ENCODE measurements around the gene QPRT.
A peak's percentile ranks its signal among the peaks of the same experiment; 100 is the strongest.

The QPRT gene

GRCh38 chr16:29743475-29743826 is 64.5 kb downstream of the QPRT start:
- Histone ChIP-seq H4K20me1 (ENCODE audit: insufficient read depth, low read length) (no peaks in the 10 kb centered on the region), H3K27ac (ENCODE audit: low read length) (no peak overlapping the region), H2AFZ (ENCODE audit: low read length) (no peak overlapping the region), H3K4me1 (ENCODE audit: low read length) (peaks cover 34% of the 10 kb centered on the region), H3K4me3 (ENCODE audit: low read length) (no peak overlapping the region), H3F3A (ENCODE audit: insufficient read depth, low read length) (peaks cover 12% of the 10 kb centered on the region), H3K36me3 (replicated peaks; ENCODE audit: insufficient read depth, low read length) (no peaks in the 10 kb centered on the region), H3K9me2 (replicated peaks; ENCODE audit: insufficient read depth, low read length) (no peaks in the 10 kb centered on the region), H3K79me2 (ENCODE audit: low read length) (peaks cover 20% of the 10 kb centered on the region), H3K9ac (ENCODE audit: low read length) (no peak overlapping the region), H3K27me3 (replicated peaks; ENCODE audit: insufficient read depth, low read length) (no peaks in the 10 kb centered on the region), H3K9me3 (replicated peaks; ENCODE audit: insufficient read depth, low read length) (no peaks in the 10 kb centered on the region), H3K4me2 (ENCODE audit: low read depth, low read length) (no peak overlapping the region)
- DNase-seq, result no peak
- no peak for TF ChIP-seq EZH2 (optimal IDR thresholded peaks at IDR 0.05; ENCODE audit: low read depth, low read length)
- TF ChIP-seq, protein P1, sequence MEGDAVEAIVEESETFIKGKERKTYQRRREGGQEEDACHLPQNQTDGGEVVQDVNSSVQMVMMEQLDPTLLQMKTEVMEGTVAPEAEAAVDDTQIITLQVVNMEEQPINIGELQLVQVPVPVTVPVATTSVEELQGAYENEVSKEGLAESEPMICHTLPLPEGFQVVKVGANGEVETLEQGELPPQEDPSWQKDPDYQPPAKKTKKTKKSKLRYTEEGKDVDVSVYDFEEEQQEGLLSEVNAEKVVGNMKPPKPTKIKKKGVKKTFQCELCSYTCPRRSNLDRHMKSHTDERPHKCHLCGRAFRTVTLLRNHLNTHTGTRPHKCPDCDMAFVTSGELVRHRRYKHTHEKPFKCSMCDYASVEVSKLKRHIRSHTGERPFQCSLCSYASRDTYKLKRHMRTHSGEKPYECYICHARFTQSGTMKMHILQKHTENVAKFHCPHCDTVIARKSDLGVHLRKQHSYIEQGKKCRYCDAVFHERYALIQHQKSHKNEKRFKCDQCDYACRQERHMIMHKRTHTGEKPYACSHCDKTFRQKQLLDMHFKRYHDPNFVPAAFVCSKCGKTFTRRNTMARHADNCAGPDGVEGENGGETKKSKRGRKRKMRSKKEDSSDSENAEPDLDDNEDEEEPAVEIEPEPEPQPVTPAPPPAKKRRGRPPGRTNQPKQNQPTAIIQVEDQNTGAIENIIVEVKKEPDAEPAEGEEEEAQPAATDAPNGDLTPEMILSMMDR (IDR thresholded peaks at IDR 0.05; ENCODE audit: low read length), result no peak
- TF ChIP-seq EZH2phosphoT487 (IDR thresholded peaks at IDR 0.05; ENCODE audit: low read length), result no peak

DNA sequence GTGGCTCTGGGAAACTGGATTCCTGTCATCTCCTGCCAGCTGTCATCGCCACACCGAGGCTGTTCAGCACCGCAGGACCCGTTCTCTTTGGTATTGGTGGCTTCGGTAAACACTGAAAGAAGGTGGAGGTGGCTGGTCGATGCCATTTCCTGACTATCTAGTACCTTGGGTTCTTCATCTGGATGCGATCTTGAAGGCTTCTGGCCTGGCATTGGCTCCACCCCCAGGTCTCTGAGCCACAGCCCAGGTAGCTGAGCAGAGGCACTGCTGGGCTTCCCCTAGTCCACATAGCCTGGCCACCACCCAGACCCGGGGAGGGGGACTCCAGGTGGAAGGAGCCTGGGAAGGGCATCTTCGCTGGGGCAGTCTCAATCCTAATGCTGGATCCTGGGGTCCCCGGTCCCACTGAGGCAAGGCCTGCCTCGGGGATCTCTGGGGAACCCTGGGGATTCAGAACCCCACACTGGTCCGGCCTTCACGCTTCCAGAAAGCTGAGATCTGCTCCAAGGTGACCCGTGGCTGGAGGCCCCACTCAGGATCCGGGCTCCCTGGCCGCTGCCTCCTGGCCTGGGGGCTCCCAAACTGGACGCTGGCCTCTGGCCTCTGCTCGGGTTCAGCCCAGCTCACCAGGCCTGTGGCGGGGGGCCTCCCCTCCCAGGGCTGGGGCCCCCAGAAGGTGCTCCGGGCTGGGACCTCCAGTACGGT is 65.0 kb downstream of the QPRT start:
- TF ChIP-seq, protein P1 (IDR thresholded peaks at IDR 0.05; ENCODE audit: low read length), result no peak

DNA sequence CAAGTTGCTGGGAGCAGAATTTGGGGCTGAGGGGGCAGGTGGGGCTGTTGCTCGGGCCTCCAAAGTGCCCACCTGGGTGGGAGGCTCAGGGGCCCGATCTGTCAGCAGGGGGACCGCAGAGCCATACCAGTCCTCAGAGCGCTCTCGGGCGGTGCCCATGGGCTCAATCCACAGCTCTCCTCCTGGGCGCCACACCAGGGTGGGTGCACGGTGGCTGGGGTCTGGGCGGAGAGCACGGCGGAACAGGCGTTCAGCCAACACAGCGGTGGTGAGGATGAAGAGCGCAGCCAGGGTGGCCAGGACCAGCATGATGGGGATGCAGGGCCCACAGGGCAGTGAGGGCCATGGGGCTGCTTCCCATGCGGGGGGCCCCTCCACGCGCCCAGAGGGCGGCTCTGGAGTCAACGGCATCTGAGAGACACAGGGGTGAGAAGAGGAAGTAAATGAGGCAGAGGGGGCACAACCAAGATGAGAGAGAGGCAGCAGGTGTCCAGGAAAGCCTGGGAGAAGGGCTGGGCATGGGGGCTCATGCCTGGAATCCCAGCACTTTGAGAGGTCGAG is 65.6 kb downstream of the QPRT start:
- Histone ChIP-seq H3K9me3 (replicated peaks; ENCODE audit: insufficient read depth, low read length) (no peaks in the 10 kb centered on the region), H4K20me1 (ENCODE audit: insufficient read depth, low read length) (no peaks in the 10 kb centered on the region), H3K9ac (ENCODE audit: low read length) (no peak overlapping the region; the same call in 1 of the 2 replicates), H2AFZ (ENCODE audit: low read length) (no peak overlapping the region), H3K27me3 (replicated peaks; ENCODE audit: insufficient read depth, low read length) (no peaks in the 10 kb centered on the region), H3K36me3 (replicated peaks; ENCODE audit: insufficient read depth, low read length) (no peaks in the 10 kb centered on the region), H3K9me2 (replicated peaks; ENCODE audit: insufficient read depth, low read length) (no peaks in the 10 kb centered on the region), H3K27ac (ENCODE audit: low read length) (peak overlapping the region; percentile 10; the same call in 1 of the 2 replicates), H3K4me1 (ENCODE audit: low read length) (peaks cover 25% of the 10 kb centered on the region), H3K79me2 (ENCODE audit: low read length) (peaks cover 20% of the 10 kb centered on the region), H3K4me3 (ENCODE audit: low read length) (peak overlapping the region; percentile 79), H3K4me2 (ENCODE audit: low read depth, low read length) (peak overlapping the region; percentile 76; the same call in 1 of the 2 replicates), H3F3A (ENCODE audit: insufficient read depth, low read length) (0 out of 2 replicates have a peak, but pooled peaks cover 5% of the 10 kb centered on the region)
- no peak for DNase-seq
- TF ChIP-seq, protein P1 (IDR thresholded peaks at IDR 0.05; ENCODE audit: low read length), result no peak
- no peak for TF ChIP-seq EZH2phosphoT487 (IDR thresholded peaks at IDR 0.05; ENCODE audit: low read length)

More for the DNA sequence above, 65.0 kb downstream of the QPRT start:
- Histone ChIP-seq H3K27me3 (replicated peaks; ENCODE audit: insufficient read depth, low read length) (no peaks in the 10 kb centered on the region), H3F3A (ENCODE audit: insufficient read depth, low read length) (peaks cover 7% of the 10 kb centered on the region), H3K79me2 (ENCODE audit: low read length) (peaks cover 20% of the 10 kb centered on the region), H3K4me3 (ENCODE audit: low read length) (no peak overlapping the region), H3K27ac (ENCODE audit: low read length) (no peak overlapping the region; the same call in 1 of the 2 replicates), H4K20me1 (ENCODE audit: insufficient read depth, low read length) (no peaks in the 10 kb centered on the region), H2AFZ (ENCODE audit: low read length) (no peak overlapping the region), H3K4me2 (ENCODE audit: low read depth, low read length) (no peak overlapping the region), H3K9me2 (replicated peaks; ENCODE audit: insufficient read depth, low read length) (no peaks in the 10 kb centered on the region), H3K36me3 (replicated peaks; ENCODE audit: insufficient read depth, low read length) (no peaks in the 10 kb centered on the region), H3K9me3 (replicated peaks; ENCODE audit: insufficient read depth, low read length) (no peaks in the 10 kb centered on the region), H3K9ac (ENCODE audit: low read length) (no peak overlapping the region), H3K4me1 (ENCODE audit: low read length) (peaks cover 29% of the 10 kb centered on the region)
- DNase-seq, result no peak
